Measurements from ENCODE around the gene ROR1. TPM values are rescaled to one million over a fixed set of nuclear protein-coding genes. Genes with fewer than 3 reads are reported as not detected.
A peak's percentile ranks its signal among the peaks of the same experiment; 100 is the strongest.

ROR1 gene
- total and polyA plus RNA-seq, 8 donors, result 1.4 to 37.3 (median 14.6) TPM

DNA sequence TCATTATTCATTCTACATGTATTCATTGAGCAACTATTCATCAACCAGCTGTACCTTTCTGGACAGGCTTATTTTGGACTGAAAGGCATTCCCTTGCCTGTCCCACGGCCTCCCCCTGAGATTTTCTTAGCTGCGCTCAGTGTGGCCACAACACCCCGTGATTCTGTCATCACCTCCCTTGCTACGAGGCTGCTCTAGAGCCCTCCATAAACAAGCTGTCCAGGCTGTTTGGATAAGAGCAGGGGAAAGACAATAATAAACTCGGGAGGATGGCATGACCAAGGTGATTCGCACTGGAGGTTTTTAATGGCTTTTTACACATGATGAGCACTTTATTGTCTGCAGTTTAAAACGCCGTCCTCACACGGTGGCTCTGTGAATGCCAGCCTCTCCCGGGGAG, 139.7 kb downstream of the ROR1 start:
- no peaks in the 10 kb centered on the region for H3K9me3 ChIP-seq

DNA sequence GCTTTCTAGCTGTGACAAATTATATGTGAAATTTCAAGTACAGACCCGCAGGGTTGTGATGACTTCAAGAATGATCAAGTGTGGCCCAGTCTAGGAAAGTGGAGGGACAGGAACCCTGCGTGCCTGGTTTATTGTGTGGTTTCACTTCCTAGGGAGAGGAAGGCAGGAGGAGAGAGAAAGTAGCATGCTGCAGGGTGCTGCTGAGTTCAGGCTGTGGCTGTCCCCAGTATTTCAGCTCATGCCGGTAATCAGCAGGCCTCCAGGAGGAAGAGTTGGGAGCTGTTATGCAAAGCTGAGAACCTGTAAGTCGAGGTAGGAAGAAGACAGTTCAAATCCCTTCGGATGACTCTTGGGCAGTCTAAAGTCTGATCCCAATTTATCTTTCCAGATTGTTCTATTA, 140.4 kb downstream of the ROR1 start:
- TF ChIP-seq POLR2AphosphoS5 (IDR thresholded peaks at IDR 0.05) (no peak), POLR2A (IDR thresholded peaks at IDR 0.05) (no peak), EP300 (IDR thresholded peaks at IDR 0.05) (no peak)
- TF ChIP-seq, protein P1, sequence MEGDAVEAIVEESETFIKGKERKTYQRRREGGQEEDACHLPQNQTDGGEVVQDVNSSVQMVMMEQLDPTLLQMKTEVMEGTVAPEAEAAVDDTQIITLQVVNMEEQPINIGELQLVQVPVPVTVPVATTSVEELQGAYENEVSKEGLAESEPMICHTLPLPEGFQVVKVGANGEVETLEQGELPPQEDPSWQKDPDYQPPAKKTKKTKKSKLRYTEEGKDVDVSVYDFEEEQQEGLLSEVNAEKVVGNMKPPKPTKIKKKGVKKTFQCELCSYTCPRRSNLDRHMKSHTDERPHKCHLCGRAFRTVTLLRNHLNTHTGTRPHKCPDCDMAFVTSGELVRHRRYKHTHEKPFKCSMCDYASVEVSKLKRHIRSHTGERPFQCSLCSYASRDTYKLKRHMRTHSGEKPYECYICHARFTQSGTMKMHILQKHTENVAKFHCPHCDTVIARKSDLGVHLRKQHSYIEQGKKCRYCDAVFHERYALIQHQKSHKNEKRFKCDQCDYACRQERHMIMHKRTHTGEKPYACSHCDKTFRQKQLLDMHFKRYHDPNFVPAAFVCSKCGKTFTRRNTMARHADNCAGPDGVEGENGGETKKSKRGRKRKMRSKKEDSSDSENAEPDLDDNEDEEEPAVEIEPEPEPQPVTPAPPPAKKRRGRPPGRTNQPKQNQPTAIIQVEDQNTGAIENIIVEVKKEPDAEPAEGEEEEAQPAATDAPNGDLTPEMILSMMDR (IDR thresholded peaks at IDR 0.05), result no peak
- 30 to 49% (median 44%) methylated on average over 5 of the region's 5 CpGs for WGBS, 5 donors
- no peaks in the 10 kb centered on the region for H3K27me3 ChIP-seq
- no peaks in the 10 kb centered on the region for H3K36me3 ChIP-seq
- peak overlapping the region; percentile 28 to 77 (median 70) for H3K27ac ChIP-seq
- H3K4me1 ChIP-seq, result peaks cover 16 to 80% (median 69%) of the 10 kb centered on the region in 4 donors
- H3K4me3 ChIP-seq, result no peak overlapping the region
- no peak for DNase-seq
- H3K9me3 ChIP-seq, result no peaks in the 10 kb centered on the region
- intact Hi-C loops (cut with DNase I; ENCODE audit: low total_unique reads), result no loop called here

More for the DNA sequence above, 139.7 kb downstream of the ROR1 start:
- H3K36me3 ChIP-seq, result no peaks in the 10 kb centered on the region
- no peaks in the 10 kb centered on the region for H3K27me3 ChIP-seq
- peaks cover 20 to 80% (median 66%) of the 10 kb centered on the region in 4 donors for H3K4me1 ChIP-seq
- peak overlapping the region in 3 of 5 donors; percentile 67 to 77 (median 70) for H3K27ac ChIP-seq
- no peak for DNase-seq
- 51 to 69% (median 52%) methylated on average over 10 of the region's 10 CpGs for WGBS, 5 donors
- TF ChIP-seq, protein P1 (IDR thresholded peaks at IDR 0.05), result no peak
- TF ChIP-seq POLR2A (IDR thresholded peaks at IDR 0.05) (no peak), EP300 (IDR thresholded peaks at IDR 0.05) (no peak)
- intact Hi-C loops (cut with DNase I; ENCODE audit: low total_unique reads), result no loop called here
- no peak overlapping the region for H3K4me3 ChIP-seq

DNA sequence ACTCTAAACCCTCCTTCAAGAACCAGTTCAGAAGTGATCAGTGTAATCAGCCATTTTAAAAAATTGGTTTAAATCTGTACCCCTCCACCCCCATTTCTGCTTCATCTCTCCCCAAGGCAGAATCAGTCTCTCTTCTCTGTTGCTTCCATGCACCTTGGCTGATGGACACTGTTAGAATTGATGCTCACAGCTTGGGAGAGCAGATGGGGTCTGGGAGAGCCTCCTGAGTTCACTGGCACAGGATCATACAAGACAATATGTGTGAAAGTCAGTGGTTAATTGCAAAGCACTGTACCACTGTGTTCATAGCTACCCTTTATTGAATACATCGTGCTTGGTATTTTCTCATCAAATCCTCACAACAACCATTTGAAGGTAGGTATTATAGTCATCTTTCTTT, 140.9 kb downstream of the ROR1 start:
- H3K4me3 ChIP-seq, result no peak overlapping the region
- peak overlapping the region in 4 of 5 donors; percentile 67 to 77 (median 72) for H3K27ac ChIP-seq
- 89 to 100% (median 95%) methylated on average over 1 of the region's 1 CpG for WGBS, 5 donors
- no peak for DNase-seq
- intact Hi-C loops (cut with DNase I; ENCODE audit: low total_unique reads), result no loop called here
- H3K9me3 ChIP-seq, result no peaks in the 10 kb centered on the region
- peaks cover 16 to 82% (median 69%) of the 10 kb centered on the region in 4 donors for H3K4me1 ChIP-seq
- no peaks in the 10 kb centered on the region for H3K27me3 ChIP-seq
- TF ChIP-seq POLR2AphosphoS5 (IDR thresholded peaks at IDR 0.05), result no peak
- TF ChIP-seq EP300 (IDR thresholded peaks at IDR 0.05), result no peak
- TF ChIP-seq, protein P1 (IDR thresholded peaks at IDR 0.05), result no peak
- no peak for TF ChIP-seq POLR2A (IDR thresholded peaks at IDR 0.05)
- H3K36me3 ChIP-seq, result no peaks in the 10 kb centered on the region

DNA sequence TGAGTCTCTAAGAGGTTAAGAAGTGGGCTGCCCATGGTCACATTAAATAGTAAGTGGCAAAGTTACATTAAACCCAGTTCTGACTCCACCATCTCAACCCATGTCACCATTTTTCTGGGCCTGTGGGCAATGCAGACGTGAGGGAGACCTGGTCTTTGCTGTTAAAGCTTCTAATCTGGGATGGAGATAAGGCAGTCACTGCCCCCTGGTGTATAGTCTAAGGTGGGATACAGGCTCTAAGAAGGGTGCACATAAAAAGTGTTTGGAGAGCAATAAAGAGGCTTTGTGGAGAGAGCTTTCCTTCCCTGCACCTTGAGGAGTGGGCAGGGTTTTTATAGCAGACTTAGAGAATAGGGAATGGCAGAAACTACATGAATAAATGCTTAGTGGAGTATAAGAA, 141.3 kb downstream of the ROR1 start:
- intact Hi-C loops (cut with DNase I; ENCODE audit: low total_unique reads), result no loop called here
- Histone ChIP-seq H3K27ac (peak overlapping the region; percentile 37 to 77 (median 70)), H3K4me3 (no peak overlapping the region), H3K4me1 (peaks cover 16 to 82% (median 69%) of the 10 kb centered on the region in 4 donors), H3K9me3 (no peaks in the 10 kb centered on the region), H3K36me3 (no peaks in the 10 kb centered on the region), H3K27me3 (no peaks in the 10 kb centered on the region)
- 59 to 75% (median 71%) methylated on average over 1 of the region's 1 CpG for WGBS, 5 donors
- no peak for DNase-seq
- TF ChIP-seq EP300 (IDR thresholded peaks at IDR 0.05) (no peak), POLR2AphosphoS5 (IDR thresholded peaks at IDR 0.05) (no peak), POLR2A (IDR thresholded peaks at IDR 0.05) (no peak)
- TF ChIP-seq, protein P1 (IDR thresholded peaks at IDR 0.05), result no peak
